NCI-H146 treated with DMSO at 0.1 percent for 48 hours (cell line): ENCODE measurements around the gene MKRN1.
A peak's percentile ranks its signal among the peaks of the same experiment; 100 is the strongest.
"Not testable (repeated sequence)": the region's sequence is repeated elsewhere in the genome, so short reads cannot be mapped to it uniquely, and the experiment has no call there.

Experiments
- DNase-seq: peaks from one replicate; lab custom pipeline; 2025; ENCODE audit not compliant: unreplicated experiment; lab: John Stamatoyannopoulos, UW

MKRN1 gene

DNA sequence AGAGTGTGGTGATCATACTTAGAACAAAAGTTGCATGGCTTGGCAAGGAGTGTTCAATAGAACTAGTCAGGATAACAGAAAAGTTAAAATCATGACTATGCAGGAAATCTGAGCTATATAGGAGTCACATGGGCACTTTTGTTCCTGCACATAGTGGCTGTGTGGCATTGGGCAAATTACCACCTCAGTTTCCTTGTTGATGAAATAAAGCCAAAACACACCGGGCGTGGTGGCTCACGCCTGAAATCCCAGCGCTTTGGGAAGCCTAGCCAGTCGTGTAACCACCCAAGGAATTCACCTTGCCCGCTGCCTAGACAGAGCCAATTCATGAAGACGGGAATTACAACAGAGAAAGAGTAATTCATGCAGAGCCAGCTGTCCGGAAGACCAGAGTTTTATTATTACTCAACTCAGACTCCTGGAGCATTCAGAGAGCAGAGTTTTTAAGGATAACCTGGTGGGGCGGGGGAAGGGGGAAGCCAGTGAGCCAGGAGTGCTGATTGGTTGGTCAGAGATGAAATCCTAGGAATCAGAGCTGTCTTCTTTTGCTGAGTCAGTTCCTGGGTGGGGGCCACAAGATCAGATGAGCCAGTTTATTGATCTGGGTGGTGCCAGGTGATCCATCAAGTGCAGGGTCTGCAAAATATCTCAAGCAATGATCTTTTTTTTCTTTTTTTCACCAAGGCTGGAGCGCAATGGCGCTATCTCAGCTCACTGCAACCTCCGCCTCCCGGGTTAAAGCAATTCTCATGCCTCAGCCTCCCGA, 6.4 kb upstream of the MKRN1 start:
- DNase-seq, result no peak

DNA sequence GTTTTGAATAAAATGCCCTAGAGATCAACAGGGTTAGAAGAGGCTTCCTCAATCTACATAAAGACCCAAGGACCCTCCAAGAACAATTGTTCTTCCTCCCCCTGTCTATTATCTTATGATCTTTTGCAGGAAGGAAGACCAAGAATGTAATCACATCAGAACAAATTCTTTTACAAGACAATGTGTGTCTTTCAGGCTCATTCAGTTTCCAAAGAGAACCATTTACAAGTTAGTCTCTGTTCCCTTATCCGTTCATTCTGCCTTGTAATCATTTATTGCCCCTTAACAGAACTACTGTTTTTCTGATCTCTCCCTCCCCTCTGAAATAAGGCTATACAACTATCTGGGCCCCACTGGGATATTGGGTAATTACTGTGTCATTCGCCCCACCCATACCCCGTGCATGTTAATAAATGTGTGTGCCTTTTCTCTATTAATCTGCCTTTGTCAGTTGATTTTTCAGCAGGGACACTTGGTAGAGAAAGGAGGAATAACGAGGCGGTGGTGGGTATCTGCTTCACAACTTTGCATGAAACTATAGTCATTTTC, 5.7 kb upstream of the MKRN1 start:
- DNase-seq, result no peak

DNA sequence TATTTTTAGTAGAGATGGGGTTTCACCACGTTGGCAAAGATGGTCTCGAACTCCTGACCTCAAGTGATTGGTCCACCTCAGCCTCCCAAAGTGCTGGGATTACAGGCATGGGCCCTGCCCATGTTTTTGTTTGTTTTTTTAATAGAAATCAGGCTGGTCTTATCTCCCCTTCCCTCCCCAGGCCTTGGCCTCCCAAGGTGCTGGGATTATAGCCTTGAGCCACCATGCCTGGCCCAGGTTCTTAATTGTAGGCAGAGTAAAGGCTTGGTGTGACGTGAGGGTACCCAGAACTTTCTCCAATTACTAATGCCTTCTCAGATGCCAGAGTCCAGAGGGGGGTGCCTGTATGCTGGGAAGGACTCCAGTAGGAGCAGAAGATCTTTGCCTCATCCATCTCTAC, 5.2 kb upstream of the MKRN1 start:
- DNase-seq, result no peak

DNA sequence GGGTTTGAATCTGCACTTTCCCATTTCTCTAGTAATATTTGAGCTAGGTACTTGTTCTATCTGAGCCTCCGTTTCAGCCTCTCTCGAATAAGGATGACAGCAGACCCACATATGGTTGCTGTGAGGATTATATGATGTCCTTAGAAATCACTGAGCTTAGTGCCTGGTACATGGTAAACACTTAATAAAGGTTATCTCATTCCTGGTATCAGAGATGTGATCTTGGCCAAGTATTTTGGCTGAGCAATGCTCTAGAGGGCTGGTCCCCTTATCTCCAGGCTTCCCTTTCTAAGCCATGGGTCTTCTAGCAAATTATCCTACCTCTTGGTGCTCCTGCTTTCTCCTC, 407 bp upstream of the MKRN1 start:
- no peak for DNase-seq

DNA sequence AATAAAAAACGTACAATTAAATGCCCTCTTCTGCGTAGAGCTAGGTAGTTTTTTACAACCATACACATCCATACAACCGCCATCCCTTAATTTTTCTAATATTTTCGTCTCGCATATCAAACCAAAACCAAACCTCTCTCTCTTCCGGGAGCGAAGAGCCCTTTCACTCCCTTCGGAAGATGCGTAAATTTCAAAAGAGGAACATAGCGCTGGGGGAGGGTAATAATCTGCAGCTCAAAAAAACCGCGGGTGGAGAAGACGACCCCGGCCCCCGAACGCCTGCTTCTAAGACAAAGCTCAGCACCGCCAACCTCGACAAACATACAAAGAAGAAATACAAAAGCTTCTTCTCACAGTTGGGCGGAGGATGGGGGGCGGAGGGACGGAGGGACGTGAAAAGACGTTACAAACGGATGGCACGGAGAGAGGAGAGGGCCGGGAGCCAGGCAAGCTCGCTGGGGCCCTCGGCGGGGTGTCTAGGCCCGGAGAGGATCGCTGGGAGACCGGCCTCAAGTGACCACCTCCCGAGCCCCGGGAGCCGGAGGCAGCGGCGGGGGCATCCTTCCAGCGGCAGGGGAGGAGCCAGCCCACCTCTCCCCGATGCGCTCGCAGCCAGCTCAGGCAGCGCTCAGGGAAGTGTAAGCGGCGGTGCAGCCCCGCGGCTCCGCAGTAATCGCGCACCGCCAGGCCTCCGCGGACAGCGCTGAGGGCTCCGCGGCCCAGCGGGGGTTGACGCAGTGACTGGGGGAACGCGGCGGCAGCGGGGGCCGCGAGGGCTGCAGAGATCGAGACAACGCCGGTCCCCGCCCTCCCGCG, 851 bp downstream of the MKRN1 start:
- DNase-seq, result peak; percentile 51

DNA sequence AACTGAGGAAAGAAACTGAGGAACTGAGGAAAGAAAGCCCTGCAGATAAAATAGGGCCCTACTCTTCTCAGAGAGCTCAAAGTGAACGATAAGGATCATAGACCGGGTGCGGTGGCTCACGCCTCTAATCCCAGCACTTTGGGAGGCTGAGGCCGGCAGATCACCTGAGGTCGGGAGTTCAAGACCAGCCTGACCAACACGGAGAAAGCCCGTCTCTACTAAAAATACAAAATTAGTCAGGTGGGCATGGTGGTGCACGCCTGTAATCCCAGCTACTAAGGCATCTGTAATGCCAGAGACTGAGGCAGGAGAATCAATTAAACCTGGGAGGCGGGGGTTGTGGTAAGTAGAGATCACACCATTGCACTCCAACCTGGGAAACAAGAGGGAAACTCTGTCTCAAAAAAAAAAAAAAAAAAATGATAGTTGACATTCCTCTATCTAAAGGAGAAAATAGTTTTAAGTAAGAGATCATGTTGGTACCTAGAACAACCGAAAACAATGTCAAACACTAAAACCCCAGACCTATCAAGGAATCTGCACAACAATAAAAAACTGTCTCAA, 2.5 kb downstream of the MKRN1 start:
- no peak for DNase-seq

DNA sequence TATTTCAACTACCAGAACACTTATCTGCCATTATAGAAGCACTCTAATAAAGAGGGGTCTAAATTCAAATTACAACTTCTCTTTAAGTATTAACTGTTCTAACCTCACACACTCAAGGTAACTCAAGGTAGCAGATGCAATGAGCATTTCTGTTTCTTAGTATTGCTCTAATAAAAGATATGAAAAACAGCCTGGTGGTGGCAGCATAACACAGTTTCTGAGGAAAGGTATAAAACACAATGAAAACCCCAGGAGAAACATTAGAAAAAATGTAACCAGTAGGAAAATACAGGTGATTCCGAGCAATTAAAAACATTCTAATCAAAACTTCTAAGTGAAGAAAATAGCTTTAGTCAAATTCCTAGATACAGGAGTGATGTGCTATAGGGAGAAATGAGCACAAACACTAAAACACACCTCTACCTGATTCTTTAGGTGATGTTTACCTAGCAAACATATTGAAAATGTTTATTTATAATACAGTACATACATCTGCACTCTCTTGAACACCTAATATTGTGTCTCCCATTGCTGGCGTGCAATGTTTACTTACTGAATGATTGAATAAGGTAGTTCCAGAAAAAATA, 3.5 kb downstream of the MKRN1 start:
- DNase-seq, result peak; percentile 55

DNA sequence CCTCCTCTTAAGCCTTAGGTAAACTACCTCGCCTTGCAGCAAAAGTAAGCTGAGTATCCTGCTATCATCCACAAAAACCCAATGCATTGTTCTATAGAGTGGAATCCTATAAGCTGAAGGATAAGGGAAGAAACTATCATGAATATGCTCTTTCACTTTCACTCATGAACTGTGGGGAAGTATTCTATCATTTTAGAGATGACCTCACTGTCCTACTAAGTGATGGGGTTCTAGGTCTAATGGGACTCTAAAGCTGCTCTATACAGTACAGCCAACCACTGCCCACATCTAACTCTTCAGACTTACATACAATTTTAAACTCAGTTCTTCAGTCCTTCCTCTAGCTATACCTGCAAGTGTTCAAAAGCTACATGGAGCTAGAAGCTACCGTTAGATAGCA, 16.2 kb downstream of the MKRN1 start:
- no peak for DNase-seq

DNA sequence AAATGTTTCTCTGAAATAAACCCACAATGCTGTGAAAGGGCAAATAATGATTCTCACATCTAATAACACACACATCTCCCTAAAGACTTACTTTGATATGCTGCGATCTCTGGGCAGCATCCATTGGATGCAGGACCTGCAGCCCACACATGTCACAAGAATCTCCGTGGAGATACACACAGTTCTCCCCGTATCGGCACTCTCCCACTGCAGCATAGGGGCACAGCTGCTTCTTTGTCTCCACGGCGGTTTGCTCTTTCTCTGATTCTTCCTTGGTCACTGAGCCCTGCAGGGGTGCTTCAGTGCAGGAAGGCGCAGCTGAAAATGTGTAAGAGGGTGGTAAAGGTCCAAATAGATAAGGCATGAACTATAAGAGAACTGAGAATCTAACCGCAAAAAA, 20.4 kb downstream of the MKRN1 start:
- no peak for DNase-seq

DNA sequence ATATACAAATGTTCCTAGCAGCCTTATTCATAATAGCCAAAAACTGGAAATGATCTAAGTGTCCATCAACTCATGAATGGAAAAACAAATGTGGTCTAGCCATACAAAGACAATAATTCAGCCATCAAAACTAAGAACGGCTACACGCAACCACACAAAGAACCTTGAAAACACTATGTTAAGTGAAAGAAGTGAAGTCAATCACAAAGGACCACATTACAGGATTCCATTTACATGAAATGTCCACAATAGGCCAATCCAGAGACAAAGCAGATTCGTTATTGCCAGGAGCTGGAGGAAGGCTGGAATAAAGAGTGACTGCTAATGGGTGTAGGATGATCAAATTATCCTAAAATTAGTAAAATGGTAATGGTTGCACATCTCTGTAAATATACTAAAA, 21.1 kb downstream of the MKRN1 start:
- no peak for DNase-seq

DNA sequence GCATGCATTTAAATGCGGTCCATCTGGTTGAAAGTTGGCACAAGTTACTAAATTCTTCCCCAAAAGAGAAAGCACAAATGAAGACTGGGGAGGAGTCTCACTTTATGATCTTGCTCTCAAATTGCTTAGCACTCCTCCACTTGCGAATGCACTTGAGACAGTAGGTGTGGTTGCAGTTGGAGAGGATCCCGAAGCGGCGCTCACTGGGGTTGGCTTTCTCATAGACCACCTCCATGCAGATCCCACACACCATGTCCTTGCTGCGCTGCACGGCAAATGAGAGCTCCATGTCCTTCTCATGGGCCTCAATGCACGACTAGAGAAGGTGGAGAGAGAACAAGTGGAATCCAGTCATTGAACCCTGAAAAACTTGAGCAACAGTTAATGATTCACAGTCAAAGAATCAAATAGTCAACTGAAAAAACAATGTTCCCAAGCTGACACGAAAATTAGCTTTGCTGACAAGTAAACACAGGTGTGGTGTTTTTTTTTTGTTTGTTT, 22.7 kb downstream of the MKRN1 start:
- no peak for DNase-seq

DNA sequence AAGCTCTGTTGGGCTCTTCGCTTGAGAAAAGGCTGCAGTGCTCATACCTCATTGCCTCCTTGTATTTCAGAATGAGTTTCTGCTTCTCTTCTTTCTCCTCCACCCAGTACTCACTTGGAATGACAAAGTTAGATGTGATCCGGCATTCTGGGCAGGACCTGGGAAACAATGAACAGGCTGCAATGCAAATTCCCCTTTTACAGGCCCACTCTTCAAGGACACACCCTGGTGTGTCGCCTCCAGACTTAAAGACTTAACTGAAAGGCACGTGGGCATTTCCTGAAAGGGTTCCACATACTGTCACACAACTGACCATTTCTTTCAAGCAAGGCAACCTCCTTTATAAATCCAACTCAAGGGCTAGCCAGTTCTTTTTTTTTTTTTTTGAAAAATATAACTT, 23.6 kb downstream of the MKRN1 start:
- DNase-seq, result no peak

DNA sequence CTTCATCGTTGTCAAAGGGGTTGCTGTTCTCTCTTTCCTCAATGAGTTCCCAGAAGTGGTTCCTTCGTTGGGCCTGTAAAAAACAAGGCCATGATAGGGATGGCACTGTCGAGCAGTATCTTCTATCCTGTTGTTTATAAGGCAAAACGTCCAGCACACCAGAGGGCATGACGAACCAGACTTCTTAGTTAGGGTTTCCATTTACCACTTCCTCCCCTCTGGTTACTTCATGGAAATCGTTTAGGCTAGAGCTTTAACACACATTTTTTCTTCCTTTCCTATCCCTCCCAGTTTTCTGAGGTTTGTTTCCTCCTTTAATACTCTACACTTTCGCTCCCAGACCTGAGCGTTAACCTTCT, 24.7 kb downstream of the MKRN1 start:
- no peak for DNase-seq

DNA sequence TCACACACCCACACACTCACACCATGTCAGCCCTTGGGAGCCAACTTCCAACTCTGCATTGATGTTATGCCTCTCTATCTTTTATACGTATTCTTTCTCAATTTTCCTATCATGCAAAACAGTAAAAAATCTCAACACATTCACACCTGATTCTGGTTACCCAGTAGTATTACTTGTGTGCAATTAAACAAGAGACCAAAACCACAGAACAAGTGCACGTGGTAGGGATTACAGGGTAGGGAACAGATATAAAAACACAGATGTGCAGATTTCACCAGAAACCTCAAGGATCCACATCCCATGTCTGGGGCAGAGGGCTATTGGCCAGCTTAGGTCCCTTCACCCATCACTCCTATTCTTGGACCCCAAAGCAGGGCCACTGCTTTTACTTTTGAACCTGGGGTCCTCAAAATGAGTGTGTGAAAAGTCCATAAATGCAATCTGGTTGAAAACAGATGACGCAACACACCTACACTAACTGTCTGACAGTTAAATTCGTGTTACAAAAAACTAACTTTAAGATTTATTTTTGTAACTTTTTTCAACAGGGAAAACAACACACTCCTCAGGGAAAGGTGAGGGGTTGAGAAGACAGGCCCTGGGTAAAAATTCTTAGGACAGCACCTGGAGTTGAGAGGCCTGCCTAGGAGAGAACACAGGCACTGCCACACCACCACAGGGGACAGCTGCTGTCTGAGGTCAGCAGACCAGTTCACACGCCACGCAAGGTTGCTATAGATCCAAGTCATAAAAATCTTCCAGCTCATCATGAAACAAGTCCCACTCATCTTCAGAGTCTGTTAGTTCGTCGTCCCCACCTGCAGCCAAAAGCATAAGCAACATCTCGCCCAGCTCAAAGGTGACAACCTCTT, 25.3 kb downstream of the MKRN1 start:
- not testable (repeated sequence) for DNase-seq

DNA sequence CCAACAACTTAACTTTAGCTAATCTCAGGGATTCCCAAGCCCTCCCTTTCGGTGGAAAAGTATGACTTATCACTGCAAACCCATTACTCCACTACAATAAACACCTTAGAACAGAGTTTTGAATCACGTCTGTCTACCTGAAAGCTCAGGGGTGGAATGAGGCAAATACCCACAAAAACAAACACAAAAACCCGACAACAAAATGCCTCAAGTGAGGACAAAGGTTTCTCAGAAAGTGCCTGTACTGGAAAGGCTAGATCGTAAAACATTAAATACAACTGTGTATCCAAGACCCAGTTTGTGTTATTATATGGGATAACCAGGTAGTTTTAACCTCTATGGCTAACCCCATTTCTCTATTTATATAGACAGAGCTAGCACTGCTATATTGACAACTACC, 26.0 kb downstream of the MKRN1 start:
- DNase-seq, result no peak

DNA sequence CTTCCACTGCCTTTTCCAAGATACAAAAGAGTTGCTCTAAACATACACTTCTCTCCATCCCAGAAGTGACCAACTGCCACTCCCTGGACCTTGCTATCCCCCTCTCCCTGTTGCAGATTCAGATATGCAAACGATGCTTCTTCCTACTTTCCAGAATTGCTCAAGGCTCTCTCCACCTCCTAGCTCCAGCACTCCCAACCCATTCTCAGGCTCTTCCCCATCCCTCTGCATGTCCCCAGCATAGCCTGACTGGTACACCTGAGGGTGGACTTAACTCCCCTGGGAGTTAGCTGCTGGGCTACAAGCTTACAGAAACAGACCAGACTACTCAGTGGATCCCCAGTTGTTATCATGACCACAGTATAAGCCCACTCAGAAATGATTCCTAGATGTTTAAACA, 27.6 kb downstream of the MKRN1 start:
- DNase-seq, result no peak

DNA sequence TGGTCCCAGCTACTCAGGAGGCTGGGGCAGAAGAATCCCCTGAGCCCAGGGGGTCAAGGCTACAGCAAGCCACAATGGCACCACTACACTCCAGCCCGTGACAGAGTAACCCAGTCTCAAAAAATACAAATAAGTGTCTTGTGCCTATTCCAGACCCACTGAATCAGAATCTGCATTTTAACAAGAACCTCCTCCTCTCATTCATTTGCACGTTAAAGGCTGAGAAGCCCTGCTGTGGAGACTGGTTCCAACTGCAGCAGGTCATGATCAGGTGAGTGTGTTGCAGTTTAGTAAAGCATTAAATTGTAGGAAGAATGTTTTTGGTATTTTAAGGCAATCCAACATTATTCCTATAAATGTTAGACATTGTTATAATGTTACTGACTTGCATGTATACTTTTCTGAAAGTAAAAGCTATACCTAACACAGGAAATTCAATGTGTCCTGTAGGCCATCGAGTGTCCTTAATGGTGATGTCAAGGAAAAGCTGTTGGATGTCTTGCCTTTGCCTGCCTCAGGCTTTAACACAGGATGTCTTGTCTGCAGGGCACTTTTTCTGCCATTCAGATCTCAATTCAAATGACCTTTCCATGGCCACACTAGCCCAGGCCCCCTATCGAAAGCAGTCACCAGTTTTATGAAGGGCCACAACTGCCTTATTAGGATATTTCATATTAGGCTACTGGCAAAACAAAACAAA, 30.4 kb downstream of the MKRN1 start:
- no peak for DNase-seq

DNA sequence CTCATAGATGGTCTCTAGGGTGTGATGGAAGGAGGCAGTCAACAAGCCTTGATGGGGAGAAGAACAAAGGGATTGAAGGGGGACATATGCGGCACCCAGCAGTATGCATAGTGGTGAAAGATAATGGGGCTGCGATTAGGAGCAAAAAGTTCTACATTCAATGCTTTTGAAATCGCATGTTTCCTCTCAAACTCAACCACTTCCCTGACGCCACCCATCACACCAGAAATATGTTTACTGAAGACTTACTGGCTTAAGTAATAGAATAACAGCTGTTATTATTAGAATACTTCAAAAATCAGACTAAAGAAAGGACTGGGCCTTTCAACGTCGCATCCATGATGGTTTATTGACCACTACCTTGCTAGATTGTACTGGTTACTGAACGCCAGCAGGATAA, 31.5 kb downstream of the MKRN1 start:
- no peak for DNase-seq

DNA sequence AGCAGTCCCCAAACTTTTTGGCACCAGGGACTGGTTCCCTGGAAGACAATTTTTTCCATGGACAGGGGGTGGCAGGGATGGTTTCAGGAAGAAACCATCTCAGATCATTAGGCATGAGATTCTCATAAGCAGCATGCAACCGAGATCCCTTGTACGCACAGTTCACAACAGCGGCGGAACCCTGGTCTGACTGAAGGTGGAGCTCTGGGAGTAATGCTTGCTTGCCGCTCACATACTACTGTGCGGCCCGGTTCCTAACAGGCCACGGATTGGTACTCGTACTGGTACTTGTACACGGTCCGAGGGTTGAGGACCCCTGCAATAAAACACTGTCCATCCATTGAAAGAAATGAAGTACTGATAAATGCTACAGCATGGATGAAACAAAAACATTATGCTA, 32.8 kb downstream of the MKRN1 start:
- DNase-seq, result no peak

DNA sequence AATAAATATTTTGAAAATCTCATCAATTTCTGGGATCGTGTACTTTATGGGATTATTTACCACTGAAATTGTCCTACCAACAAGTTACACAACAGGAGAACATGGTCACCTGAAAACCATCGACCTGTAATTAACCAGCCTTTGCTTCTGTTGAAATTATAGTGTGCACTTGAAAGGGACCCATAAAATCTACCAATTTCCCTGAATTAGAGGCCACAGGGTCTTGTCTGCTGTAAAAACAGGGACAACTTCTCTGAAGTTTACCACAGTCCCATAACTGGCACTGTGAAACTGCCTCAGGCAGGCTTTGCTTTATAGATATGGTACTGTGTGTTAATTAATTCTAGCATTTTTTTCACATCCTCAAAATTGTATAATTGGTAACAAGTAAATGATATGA, 37.8 kb downstream of the MKRN1 start:
- DNase-seq, result no peak
